SU-DHL-6 (cell line): ENCODE results near the gene KISS1.

Experiments
- H2AFZ ChIP-seq: fragments of 200-600 bp; sonication (generic); 2 replicates; pipeline ENCODE4 v1.6.1; 2014; ENCODE audit warnings: low read depth, mild to moderate bottlenecking, moderate library complexity, mixed read lengths, antibody characterized with exemption, low read length; ENCODE audit not compliant: severe bottlenecking
- H3F3A ChIP-seq: fragments of 200-600 bp; shearing (Covaris generic); 2 replicates; pipeline ENCODE4 v1.6.0; 2016; ENCODE audit warnings: antibody characterized with exemption, mild to moderate bottlenecking; ENCODE audit not compliant: insufficient read depth
- H3K27ac ChIP-seq: fragments of 200-600 bp; sonication (generic); 2 replicates; pipeline ENCODE4 v1.5.1; 2016; ENCODE audit warnings: low read depth, mild to moderate bottlenecking, low read length, moderate library complexity, mixed read lengths
- H3K27me3 ChIP-seq: fragments of 200-600 bp; sonication (generic), shearing (Covaris generic); 2 replicates; pipeline ENCODE4 v1.6.0; 2014; ENCODE audit warnings: mild to moderate bottlenecking, low read length
- H3K36me3 ChIP-seq: fragments of 200-600 bp; sonication (generic); 2 replicates; pipeline ENCODE4 v1.6.1; 2014; ENCODE audit warnings: mild to moderate bottlenecking, low read length, mixed read lengths
- H3K4me2 ChIP-seq: fragments of 300-600, 200-600 bp; shearing (Covaris generic), sonication (generic); 2 replicates; pipeline ENCODE4 v1.6.0; 2014; ENCODE audit warnings: low read length, low read depth, mild to moderate bottlenecking; ENCODE audit not compliant: poor library complexity, severe bottlenecking
- H3K4me3 ChIP-seq: fragments of 200-600 bp; sonication (generic); 2 replicates; pipeline ENCODE4 v1.5.1; 2014; ENCODE audit warnings: antibody characterized with exemption, low read length, mild to moderate bottlenecking, mixed read lengths; ENCODE audit not compliant: insufficient read depth, poor library complexity, severe bottlenecking
- H3K79me2 ChIP-seq: fragments of 200-600 bp; sonication (generic); 2 replicates; pipeline ENCODE4 v1.6.1; 2014; ENCODE audit warnings: mild to moderate bottlenecking, low read length, moderate library complexity; ENCODE audit not compliant: insufficient read depth
- H3K9ac ChIP-seq: fragments of 200-600 bp; sonication (generic); 2 replicates; pipeline ENCODE4 v1.7.0; 2014; ENCODE audit warnings: mild to moderate bottlenecking, low read length
- H3K9me2 ChIP-seq: fragments of 200-600 bp; sonication (generic); replicated peaks from 2 replicates; pipeline ENCODE4 v1.6.1; 2014; ENCODE audit warnings: low read length; ENCODE audit not compliant: insufficient read depth
- H3K9me3 ChIP-seq: fragments of 200-600 bp; sonication (generic); 2 replicates; pipeline ENCODE4 v1.6.1; 2014; ENCODE audit warnings: low read length, mixed read lengths; ENCODE audit not compliant: insufficient read depth
- H4K20me1 ChIP-seq: fragments of 200-600 bp; sonication (generic); 2 replicates; pipeline ENCODE4 v1.6.1; 2014; ENCODE audit warnings: low read depth, mild to moderate bottlenecking, antibody characterized with exemption, low read length, moderate library complexity, mixed read lengths
- EZH2phosphoT487 ChIP-seq: fragments of 200-600 bp; sonication (generic), shearing (Covaris generic); conservative IDR thresholded peaks from 2 replicates; pipeline ENCODE4 v1.6.1; 2018; ENCODE audit warnings: mild to moderate bottlenecking, antibody characterized with exemption, low read length, moderate library complexity, mixed read lengths
- TF ChIP-seq, protein P1 (sequence below): fragments of 200-600 bp; sonication (generic); IDR thresholded peaks from one replicate; pipeline ENCODE4 v1.5.1; 2017; ENCODE audit warnings: antibody characterized with exemption, mild to moderate bottlenecking, low read length, moderate library complexity; ENCODE audit not compliant: insufficient read depth, poor library complexity, severe bottlenecking

The KISS1 gene

DNA sequence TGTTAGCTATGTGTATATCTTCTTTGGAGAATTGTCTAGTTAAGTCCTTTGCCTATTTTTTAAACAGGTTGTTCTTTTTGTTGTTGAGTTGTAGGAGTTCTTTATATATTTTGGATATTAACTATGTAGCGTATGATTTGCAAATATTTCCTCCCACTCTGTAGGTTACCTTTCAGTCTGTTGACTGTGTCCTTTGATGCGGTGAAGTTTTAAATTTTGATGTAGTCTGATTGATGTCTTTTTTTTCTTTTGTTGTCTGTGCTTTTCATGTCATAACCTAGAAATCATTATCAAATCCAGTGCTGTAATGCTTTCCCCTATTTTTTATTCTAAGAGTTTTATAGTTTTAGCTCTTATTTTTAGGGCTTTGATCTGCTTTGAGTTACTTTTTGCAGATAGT lies 8.7 kb upstream of the KISS1 start:
- TF ChIP-seq, protein P1, sequence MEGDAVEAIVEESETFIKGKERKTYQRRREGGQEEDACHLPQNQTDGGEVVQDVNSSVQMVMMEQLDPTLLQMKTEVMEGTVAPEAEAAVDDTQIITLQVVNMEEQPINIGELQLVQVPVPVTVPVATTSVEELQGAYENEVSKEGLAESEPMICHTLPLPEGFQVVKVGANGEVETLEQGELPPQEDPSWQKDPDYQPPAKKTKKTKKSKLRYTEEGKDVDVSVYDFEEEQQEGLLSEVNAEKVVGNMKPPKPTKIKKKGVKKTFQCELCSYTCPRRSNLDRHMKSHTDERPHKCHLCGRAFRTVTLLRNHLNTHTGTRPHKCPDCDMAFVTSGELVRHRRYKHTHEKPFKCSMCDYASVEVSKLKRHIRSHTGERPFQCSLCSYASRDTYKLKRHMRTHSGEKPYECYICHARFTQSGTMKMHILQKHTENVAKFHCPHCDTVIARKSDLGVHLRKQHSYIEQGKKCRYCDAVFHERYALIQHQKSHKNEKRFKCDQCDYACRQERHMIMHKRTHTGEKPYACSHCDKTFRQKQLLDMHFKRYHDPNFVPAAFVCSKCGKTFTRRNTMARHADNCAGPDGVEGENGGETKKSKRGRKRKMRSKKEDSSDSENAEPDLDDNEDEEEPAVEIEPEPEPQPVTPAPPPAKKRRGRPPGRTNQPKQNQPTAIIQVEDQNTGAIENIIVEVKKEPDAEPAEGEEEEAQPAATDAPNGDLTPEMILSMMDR = no peak
- no peak for TF ChIP-seq EZH2phosphoT487
- Histone ChIP-seq H3K9me3 (no peaks in the 10 kb centered on the region), H3F3A (no peaks in the 10 kb centered on the region), H2AFZ (no peak overlapping the region), H3K36me3 (no peaks in the 10 kb centered on the region), H3K4me2 (no peak overlapping the region), H3K27ac (no peak overlapping the region), H3K4me3 (no peak overlapping the region), H3K27me3 (no peaks in the 10 kb centered on the region), H3K79me2 (no peaks in the 10 kb centered on the region), H4K20me1 (no peaks in the 10 kb centered on the region), H3K9ac (no peak overlapping the region), H3K9me2 (no peaks in the 10 kb centered on the region)

DNA sequence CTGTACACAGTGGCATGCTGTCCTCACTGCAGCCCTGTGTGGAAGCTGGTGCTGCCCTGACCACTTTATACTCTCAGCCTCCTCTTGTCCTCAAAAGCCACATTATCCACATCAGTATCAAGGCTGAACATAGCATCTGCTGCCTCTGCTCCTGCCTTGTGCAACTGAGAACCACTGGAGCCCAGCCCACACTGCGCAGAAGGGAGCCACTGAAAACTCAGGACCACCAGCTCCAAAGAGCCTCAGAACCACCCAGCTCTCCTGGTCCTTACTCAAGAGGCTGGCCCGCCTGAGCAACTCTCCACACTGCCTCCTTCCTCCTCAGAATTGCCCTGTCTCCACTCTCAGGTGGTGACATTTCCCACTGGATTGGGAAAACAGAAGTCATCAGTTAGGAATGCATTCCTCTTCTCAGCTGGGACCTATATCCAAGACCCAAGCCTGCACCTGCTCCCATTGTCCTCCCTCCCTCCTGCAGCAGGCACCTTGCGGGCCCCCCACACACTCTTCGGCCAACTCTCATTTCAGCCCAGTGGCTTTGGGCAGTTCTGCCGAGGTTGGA lies 7.0 kb upstream of the KISS1 start:
- Histone ChIP-seq H3F3A (no peaks in the 10 kb centered on the region), H3K4me3 (no peak overlapping the region), H3K4me2 (no peak overlapping the region), H3K79me2 (no peaks in the 10 kb centered on the region), H3K27ac (no peak overlapping the region), H3K9ac (no peak overlapping the region), H4K20me1 (no peaks in the 10 kb centered on the region), H3K9me2 (no peaks in the 10 kb centered on the region), H3K9me3 (no peaks in the 10 kb centered on the region), H2AFZ (no peak overlapping the region), H3K27me3 (no peaks in the 10 kb centered on the region), H3K36me3 (no peaks in the 10 kb centered on the region)
- TF ChIP-seq, protein P1 = no peak
- TF ChIP-seq EZH2phosphoT487 = no peak

DNA sequence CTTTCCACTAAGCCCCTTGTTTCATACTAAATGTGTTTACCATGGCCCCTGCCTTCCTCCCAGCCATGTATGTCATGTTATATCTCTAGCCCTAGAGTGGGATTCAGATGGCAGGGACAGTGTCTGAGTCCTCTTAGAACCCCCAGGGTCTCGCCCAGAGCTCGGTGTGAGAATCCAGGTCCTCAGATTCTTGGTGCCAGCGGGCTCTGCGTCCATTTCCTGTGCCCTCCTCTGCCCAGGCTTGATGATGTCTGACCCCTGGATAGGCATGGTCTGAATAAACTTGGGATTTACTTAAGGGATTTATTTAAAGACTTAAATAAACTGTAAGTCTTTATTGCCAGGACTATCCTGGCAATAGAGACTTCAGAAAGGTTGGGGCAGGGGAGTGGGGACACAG lies 6.2 kb upstream of the KISS1 start:
- no peak overlapping the region for H2AFZ ChIP-seq
- no peaks in the 10 kb centered on the region for H4K20me1 ChIP-seq
- no peaks in the 10 kb centered on the region for H3K9me2 ChIP-seq
- H3K27me3 ChIP-seq = no peaks in the 10 kb centered on the region
- no peaks in the 10 kb centered on the region for H3K36me3 ChIP-seq
- TF ChIP-seq, protein P1 = no peak
- TF ChIP-seq EZH2phosphoT487 = no peak
- no peak overlapping the region for H3K27ac ChIP-seq
- H3K4me3 ChIP-seq = no peak overlapping the region
- no peak overlapping the region for H3K9ac ChIP-seq
- H3K9me3 ChIP-seq = no peaks in the 10 kb centered on the region
- no peaks in the 10 kb centered on the region for H3F3A ChIP-seq
- H3K4me2 ChIP-seq = no peak overlapping the region
- no peaks in the 10 kb centered on the region for H3K79me2 ChIP-seq
